Activated CD4-positive, alpha-beta T cell treated with anti-CD3 and anti-CD28 coated beads, Interleukin-2, Interleukin-6, amounts not matched to agents 100 ng/mL and 50 ng/mL, durations not matched to agents 16 hours and 8 hours (primary cell): Measurements from ENCODE around the gene RBM5.

ENCODE experiments used
- DNase-seq: peaks from one replicate; pipeline ENCODE4 v3.0.0-alpha.2; 2020

RBM5 gene

GRCh38 chr3:50140990-50141389 is 52.3 kb downstream of the RBM5 start:
- no peak for DNase-seq

- no peak for DNase-seq
Observed at GRCh38 chr3:50146316-50146901, 57.7 kb downstream of the RBM5 start.

GRCh38 chr3:50147016-50147415 is 58.3 kb downstream of the RBM5 start:
- DNase-seq: no peak

GRCh38 chr3:50147447-50147846 is 58.7 kb downstream of the RBM5 start:
- no peak for DNase-seq

GRCh38 chr3:50147861-50148260 is 59.1 kb downstream of the RBM5 start:
- no peak for DNase-seq

- DNase-seq: no peak
Observed at GRCh38 chr3:50150404-50150750, 61.7 kb downstream of the RBM5 start.

- DNase-seq: no peak
Observed at GRCh38 chr3:50150863-50151686, 62.4 kb downstream of the RBM5 start.

GRCh38 chr3:50151728-50152127 is 63.0 kb downstream of the RBM5 start:
- DNase-seq: no peak

GRCh38 chr3:50153782-50154475 is 65.2 kb downstream of the RBM5 start:
- no peak for DNase-seq

GRCh38 chr3:50154476-50154839 is 65.7 kb downstream of the RBM5 start:
- DNase-seq: no peak

- peak; percentile 57 for DNase-seq
Observed at GRCh38 chr3:50154840-50155490, 66.2 kb downstream of the RBM5 start, which contains the start of gene SEMA3F. TSS of gene SEMA3F (plus strand) at chr3:50155324. CDS start at chr3:50159623, 4,299 bp downstream.

GRCh38 chr3:50155491-50155878 is 66.8 kb downstream of the RBM5 start:
- DNase-seq: no peak

GRCh38 chr3:50155891-50156290 is 67.2 kb downstream of the RBM5 start:
- DNase-seq: no peak

- DNase-seq: no peak
Observed at GRCh38 chr3:50156549-50157493, 68.1 kb downstream of the RBM5 start.

GRCh38 chr3:50157827-50158529 is 69.3 kb downstream of the RBM5 start:
- DNase-seq: no peak

GRCh38 chr3:50158530-50159146 is 69.9 kb downstream of the RBM5 start:
- DNase-seq: no peak

GRCh38 chr3:50160561-50160983 is 71.9 kb downstream of the RBM5 start:
- no peak for DNase-seq

- DNase-seq: no peak
Observed at GRCh38 chr3:50161320-50161719, 72.6 kb downstream of the RBM5 start.

- no peak for DNase-seq
Observed at GRCh38 chr3:50162034-50162883, 73.5 kb downstream of the RBM5 start.
